Astrocyte (in vitro differentiated cells and primary cell): ENCODE measurements around the gene CLEC16A. TPM values are rescaled to one million over a fixed set of nuclear protein-coding genes. Genes with fewer than 3 reads are reported as not detected.

ENCODE experiments used
- DNase-seq: peaks from one replicate; pipeline ENCODE4 v3.0.0-alpha.2; 2010; ENCODE audit warnings: low read depth
- FAIRE-seq: peaks from 2 replicates; lab custom pipeline; 2011; peaks lifted over from hg19 to GRCh38; lab: Jason Lieb, UNC
- H2AFZ ChIP-seq: 2 replicates; pipeline ENCODE4 v1.6.0; 2012; ENCODE audit warnings: low read depth, low read length, inconsistent platforms
- H3K27ac ChIP-seq: 2 replicates; pipeline ENCODE4 v1.5.1; 2011; ENCODE audit warnings: low read depth, low read length, inconsistent platforms
- H3K27me3 ChIP-seq: 2 replicates; pipeline ENCODE4 v1.6.0; 2011; ENCODE audit warnings: low read length, inconsistent platforms; ENCODE audit not compliant: insufficient read depth
- H3K36me3 ChIP-seq: 2 replicates; pipeline ENCODE4 v1.5.1; 2011; ENCODE audit warnings: low read length, inconsistent platforms; ENCODE audit not compliant: insufficient read depth
- H3K4me1 ChIP-seq: 2 replicates; pipeline ENCODE4 v1.5.1; 2011; ENCODE audit warnings: low read length, inconsistent platforms; ENCODE audit not compliant: insufficient read depth
- H3K4me2 ChIP-seq: 2 replicates; pipeline ENCODE4 v1.6.0; 2012; ENCODE audit warnings: low read length, inconsistent platforms
- H3K4me3 ChIP-seq: 2 replicates; pipeline ENCODE4 v1.5.1; 2011; ENCODE audit warnings: low read depth, mild to moderate bottlenecking, low read length, inconsistent platforms; ENCODE audit not compliant: insufficient read depth
- H3K79me2 ChIP-seq: 2 replicates; pipeline ENCODE4 v1.6.0; 2012; ENCODE audit warnings: mild to moderate bottlenecking, low read length, inconsistent platforms; ENCODE audit not compliant: insufficient read depth
- H3K9ac ChIP-seq: 2 replicates; pipeline ENCODE4 v1.6.0; 2012; ENCODE audit warnings: mild to moderate bottlenecking, low read length, inconsistent platforms
- H3K9me3 ChIP-seq: 2 replicates; pipeline ENCODE4 v1.5.1; 2012; ENCODE audit warnings: low read depth, mild to moderate bottlenecking, low read length, inconsistent platforms; ENCODE audit not compliant: insufficient read depth
- H4K20me1 ChIP-seq: 2 replicates; pipeline ENCODE4 v1.6.0; 2012; ENCODE audit warnings: low read length, inconsistent platforms; ENCODE audit not compliant: insufficient read depth
- H3K27ac Mint-ChIP-seq: one replicate; pipeline ENCODE4 v1.8.0; 2021; ENCODE audit warnings: mild to moderate bottlenecking, mixed read lengths; ENCODE audit not compliant: unreplicated experiment
- H3K27me3 Mint-ChIP-seq: one replicate; pipeline ENCODE4 v1.8.0; 2021; ENCODE audit warnings: low read depth, mixed read lengths; ENCODE audit not compliant: unreplicated experiment
- H3K36me3 Mint-ChIP-seq: one replicate; pipeline ENCODE4 v1.8.0; 2021; ENCODE audit warnings: low read depth, mixed read lengths; ENCODE audit not compliant: unreplicated experiment
- H3K4me1 Mint-ChIP-seq: one replicate; pipeline ENCODE4 v1.8.0; 2021; ENCODE audit warnings: low read depth, mixed read lengths; ENCODE audit not compliant: unreplicated experiment
- H3K4me3 Mint-ChIP-seq: one replicate; pipeline ENCODE4 v1.8.0; 2021; ENCODE audit warnings: mild to moderate bottlenecking, moderate library complexity, mixed read lengths; ENCODE audit not compliant: unreplicated experiment
- H3K9me3 Mint-ChIP-seq: one replicate; pipeline ENCODE4 v1.8.0; 2021; ENCODE audit warnings: mild to moderate bottlenecking, mixed read lengths; ENCODE audit not compliant: unreplicated experiment
- CTCF ChIP-seq: IDR thresholded peaks from 2 replicates; pipeline ENCODE4 v1.5.1; 2011; ENCODE audit warnings: low read depth, mild to moderate bottlenecking, inconsistent platforms, low read length, moderate library complexity; ENCODE audit not compliant: insufficient read depth
- EZH2 ChIP-seq: IDR thresholded peaks from 2 replicates; pipeline ENCODE4 v1.6.1; 2012; ENCODE audit warnings: mild to moderate bottlenecking, low read length, inconsistent platforms; ENCODE audit not compliant: insufficient read depth
- total RNA-seq: library from RNA; stranded (reverse); gene quantifications from 2 replicates; pipeline ENCODE4 v1.2.1, GENCODE V29; 2021

Gene CLEC16A
- total RNA-seq, 1 donor from 2014 or later = 31.7 TPM

- Mint-ChIP-seq H3K9me3 (peaks cover 2% of the 10 kb centered on the region), H3K36me3 (peaks cover 17% of the 10 kb centered on the region), H3K4me3 (no peak overlapping the region), H3K27me3 (no peaks in the 10 kb centered on the region), H3K27ac (no peak overlapping the region), H3K4me1 (peaks cover 47% of the 10 kb centered on the region)
- DNase-seq (no peak), FAIRE-seq (no peak)
- peaks cover 37% of the 10 kb centered on the region for H3K4me1 ChIP-seq
- no peaks in the 10 kb centered on the region for H3K27me3 ChIP-seq
- no peaks in the 10 kb centered on the region for H3K9me3 ChIP-seq
- peaks cover 25% of the 10 kb centered on the region for H3K79me2 ChIP-seq
- H3K9ac ChIP-seq = no peak overlapping the region
- no peak overlapping the region for H3K4me2 ChIP-seq
- H4K20me1 ChIP-seq = peaks cover 26% of the 10 kb centered on the region
- TF ChIP-seq CTCF (no peak), EZH2 (no peak)
- no peak overlapping the region for H3K4me3 ChIP-seq
- peaks cover 4% of the 10 kb centered on the region for H3K36me3 ChIP-seq
- no peak overlapping the region for H2AFZ ChIP-seq
- no peak overlapping the region for H3K27ac ChIP-seq
Observed at GRCh38 chr16:10959161-10959560, 14.8 kb downstream of the CLEC16A start.

- H4K20me1 ChIP-seq = peaks cover 16% of the 10 kb centered on the region
- FAIRE-seq = no peak
- no peak for TF ChIP-seq CTCF
- H2AFZ ChIP-seq = no peak overlapping the region
- peaks cover 49% of the 10 kb centered on the region for H3K4me1 Mint-ChIP-seq
- H3K27me3 ChIP-seq = no peaks in the 10 kb centered on the region
- H3K9ac ChIP-seq = peak overlapping the region; percentile 71
- H3K36me3 ChIP-seq = peaks cover 4% of the 10 kb centered on the region
- peaks cover 41% of the 10 kb centered on the region for H3K4me1 ChIP-seq
- peak; percentile 94 for DNase-seq
- peak overlapping the region; percentile 71 for H3K4me2 ChIP-seq
- peaks cover 2% of the 10 kb centered on the region for H3K9me3 Mint-ChIP-seq
- H3K27ac ChIP-seq = peak overlapping the region; percentile 84
- H3K36me3 Mint-ChIP-seq = peaks cover 16% of the 10 kb centered on the region
- peak overlapping the region; percentile 18 for H3K4me3 Mint-ChIP-seq
- no peaks in the 10 kb centered on the region for H3K9me3 ChIP-seq
- H3K4me3 ChIP-seq = no peak overlapping the region
- H3K27me3 Mint-ChIP-seq = no peaks in the 10 kb centered on the region
- H3K79me2 ChIP-seq = peaks cover 7% of the 10 kb centered on the region
- H3K27ac Mint-ChIP-seq = peak overlapping the region; percentile 79
Observed at GRCh38 chr16:10961231-10961630, 16.9 kb downstream of the CLEC16A start.

- no peak overlapping the region for H3K4me3 ChIP-seq
- peaks cover 2% of the 10 kb centered on the region for H3K9me3 Mint-ChIP-seq
- peaks cover 12% of the 10 kb centered on the region for H4K20me1 ChIP-seq
- peaks cover 24% of the 10 kb centered on the region for H3K4me1 ChIP-seq
- no peak for TF ChIP-seq EZH2
- TF ChIP-seq CTCF = peak; percentile 93
- H3K9me3 ChIP-seq = no peaks in the 10 kb centered on the region
- peak overlapping the region; percentile 50 for H3K27ac Mint-ChIP-seq
- no peak for FAIRE-seq
- H3K4me2 ChIP-seq = peak overlapping the region; percentile 68
- H3K79me2 ChIP-seq = no peaks in the 10 kb centered on the region
- peaks cover 4% of the 10 kb centered on the region for H3K36me3 ChIP-seq
- DNase-seq = peak; percentile 80
- no peaks in the 10 kb centered on the region for H3K27me3 ChIP-seq
- H3K9ac ChIP-seq = peak overlapping the region; percentile 13
- H3K4me1 Mint-ChIP-seq = peaks cover 36% of the 10 kb centered on the region
- H2AFZ ChIP-seq = no peak overlapping the region
- peaks cover 19% of the 10 kb centered on the region for H3K36me3 Mint-ChIP-seq
- H3K4me3 Mint-ChIP-seq = peak overlapping the region; percentile 52
- H3K27ac ChIP-seq = peak overlapping the region; percentile 24
- H3K27me3 Mint-ChIP-seq = no peaks in the 10 kb centered on the region
Observed at GRCh38 chr16:10964039-10964890, 19.9 kb downstream of the CLEC16A start.
